ENCODE data around the gene SNRNP25.

- TF ChIP-seq CTCF (IDR thresholded peaks at IDR 0.05) (no peak), POLR2A (IDR thresholded peaks at IDR 0.05) (peak; percentile 70 to 73)
Observed at GRCh38 chr16:77807-78443, 24.3 kb downstream of the SNRNP25 start, which contains the start of gene MPG.
